HCT116 (cell line): ENCODE results near the gene PRPF38A. TPM values are rescaled to one million over a fixed set of nuclear protein-coding genes. Genes with fewer than 3 reads are reported as not detected.

ENCODE experiments used
- ATAC-seq: fragments of 200-7000 bp; cut with Tn5 transposase; 2 replicates; pipeline ENCODE4 v1.9.1; 2020; ENCODE audit warnings: mild to moderate bottlenecking, moderate library complexity
- BruUV-seq: library from RNA; stranded (reverse); fragments of 400-500 nt; replicated peaks from 2 replicates; lab custom pipeline; 2021; lab: Mats Ljungman, UMichigan
- CTCF ChIA-PET: fragments of 300-600 bp; sonication (Branson Sonifier 250); formaldehyde crosslinking; loops from one replicate; lab custom pipeline; 2021; ENCODE audit warnings: antibody characterized with exemption; lab: Charles Lee
- POLR2A ChIA-PET: fragments of 300-600, 350-600 bp; sonication (Branson Sonifier 250); formaldehyde crosslinking; loops from one replicate; lab custom pipeline; 2021; ENCODE audit warnings: antibody characterized with exemption; lab: Charles Lee
- RAD21 ChIA-PET, 2 experiments: fragments of 300-600 bp; sonication (Branson Sonifier 250); formaldehyde crosslinking; loops; one replicate each; lab custom pipeline; 2023; ENCODE audit warnings: low total read pairs in 2 of 2; ENCODE audit not compliant: uncharacterized antibody in 2 of 2, unreplicated experiment in 2 of 2, low non-redundant PET in 1 of 2; lab: Charles Lee
- DNase-seq: peaks from one replicate; pipeline ENCODE4 v3.0.0-alpha.2; 2010; ENCODE audit warnings: low read depth, low spot score
- H2AFZ ChIP-seq: fragments of 200-600 bp; shearing (Covaris generic), sonication (generic); 2 replicates; pipeline ENCODE4 v1.6.1; 2017; ENCODE audit warnings: low read depth, mixed run types, mixed read lengths, antibody characterized with exemption, low read length; ENCODE audit not compliant: poor library complexity, severe bottlenecking
- H3K27ac ChIP-seq: 2 replicates; pipeline ENCODE4 v1.5.1; 2012; ENCODE audit warnings: low read depth, low read length
- H3K27me3 ChIP-seq: fragments of 200-600 bp; sonication (generic); 2 replicates; pipeline ENCODE4 v1.6.1; 2016; ENCODE audit warnings: mixed run types, low read length, mixed read lengths; ENCODE audit not compliant: insufficient read depth
- H3K36me3 ChIP-seq, 2 experiments: fragments of 200-500 bp in 1 of 2; fragments of 200-600 bp in 1 of 2; sonication (Bioruptor generic) in 1 of 2; sonication (generic) in 1 of 2; 2 replicates each; pipeline versions ENCODE4 v1.5.1 to v1.6.1; 2014 to 2016; ENCODE audit warnings: low read length in 2 of 2, inconsistent platforms in 1 of 2, mixed read lengths in 1 of 2, mixed run types in 1 of 2; ENCODE audit not compliant: insufficient read depth in 2 of 2, control insufficient read depth in 1 of 2
- H3K4me1 ChIP-seq, 2 experiments: fragments of 200-600 bp in 1 of 2; sonication (generic) in 1 of 2; 2 replicates each; pipeline versions ENCODE4 v1.5.1 to v1.6.1; 2012 to 2017; ENCODE audit warnings: low read length in 2 of 2, inconsistent platforms in 1 of 2, mild to moderate bottlenecking in 1 of 2, mixed read lengths in 1 of 2, mixed run types in 1 of 2, moderate library complexity in 1 of 2; ENCODE audit not compliant: insufficient read depth in 2 of 2, control insufficient read depth in 1 of 2
- H3K4me2 ChIP-seq: fragments of 200-600 bp; sonication (generic); 2 replicates; pipeline ENCODE4 v1.6.1; 2017; ENCODE audit warnings: mixed run types, low read length, mixed read lengths
- H3K4me3 ChIP-seq, 2 experiments: fragments of 200-600 bp in 1 of 2; sonication (generic) in 1 of 2; replicated peaks in 1 of 2; 2 replicates each; pipeline ENCODE4 v1.5.1; 2011 to 2016; ENCODE audit warnings: low read length in 2 of 2, control low read depth in 1 of 2, low read depth in 1 of 2, mild to moderate bottlenecking in 1 of 2, mixed read lengths in 1 of 2, mixed run types in 1 of 2
- H3K79me2 ChIP-seq: fragments of 200-600 bp; sonication (generic); 2 replicates; pipeline ENCODE4 v1.6.1; 2017; ENCODE audit warnings: mild to moderate bottlenecking, mixed run types, low read length, moderate library complexity, mixed read lengths; ENCODE audit not compliant: insufficient read depth
- H3K9ac ChIP-seq: fragments of 200-600 bp; sonication (generic); 2 replicates; pipeline ENCODE4 v1.6.1; 2016; ENCODE audit warnings: low read length, mixed read lengths
- H3K9me2 ChIP-seq: fragments of 200-600 bp; sonication (generic), shearing (Covaris generic); 2 replicates; pipeline ENCODE4 v1.6.1; 2017; ENCODE audit warnings: mixed run types, mild to moderate bottlenecking, moderate library complexity; ENCODE audit not compliant: insufficient read depth
- H3K9me3 ChIP-seq, 2 experiments: fragments of 200-500 bp in 1 of 2; fragments of 200-600 bp in 1 of 2; sonication (Bioruptor generic) in 1 of 2; sonication (generic) in 1 of 2; 2 replicates each; pipeline ENCODE4 v1.6.1; 2014 to 2017; ENCODE audit warnings: low read length in 2 of 2, mixed read lengths in 2 of 2, inconsistent platforms in 1 of 2, low read depth in 1 of 2, mild to moderate bottlenecking in 1 of 2, mixed run types in 1 of 2, moderate library complexity in 1 of 2; ENCODE audit not compliant: control insufficient read depth in 1 of 2, insufficient read depth in 1 of 2
- H4K20me1 ChIP-seq: fragments of 200-600 bp; sonication (generic), shearing (Covaris generic); 2 replicates; pipeline ENCODE4 v1.6.1; 2017; ENCODE audit warnings: mixed run types, mild to moderate bottlenecking, moderate library complexity; ENCODE audit not compliant: insufficient read depth
- CEBPB ChIP-seq: IDR thresholded peaks from 2 replicates; pipeline ENCODE4 v1.6.1; 2012; ENCODE audit warnings: low read depth
- EZH2phosphoT487 ChIP-seq: fragments of 200-600 bp; IDR thresholded peaks from 2 replicates; pipeline ENCODE4 v1.6.1; 2018; ENCODE audit warnings: antibody characterized with exemption, borderline replicate concordance
- JUND ChIP-seq: IDR thresholded peaks from 2 replicates; pipeline ENCODE4 v1.6.1; 2012
- POLR2AphosphoS5 ChIP-seq: IDR thresholded peaks from 2 replicates; pipeline ENCODE4 v1.6.1; 2011; ENCODE audit warnings: mild to moderate bottlenecking, low read depth, low read length, moderate library complexity
- SRF ChIP-seq: IDR thresholded peaks from 2 replicates; pipeline ENCODE4 v1.6.1; 2012; ENCODE audit warnings: low read depth
- ZFX ChIP-seq: fragments of 450-650 bp; IDR thresholded peaks from 2 replicates; pipeline ENCODE4 v1.6.1; 2017
- intact Hi-C: fragments of 100-400 bp; cut with micrococcal nuclease; formaldehyde crosslinking; loops from 2 replicates; pipeline ENCODE4 v1.10.0; 2022
- total RNA-seq: library from RNA; stranded (reverse); gene quantifications from one replicate; pipeline ENCODE4 v1.2.1, GENCODE V29; 2021; ENCODE audit not compliant: unreplicated experiment
- TF ChIP-seq, protein P1 (sequence below): IDR thresholded peaks from 2 replicates; pipeline ENCODE4 v1.6.1; 2012; ENCODE audit warnings: low read depth

The PRPF38A gene
- total RNA-seq, 1 experiment from 2014 or later: 50.2 TPM

DNA sequence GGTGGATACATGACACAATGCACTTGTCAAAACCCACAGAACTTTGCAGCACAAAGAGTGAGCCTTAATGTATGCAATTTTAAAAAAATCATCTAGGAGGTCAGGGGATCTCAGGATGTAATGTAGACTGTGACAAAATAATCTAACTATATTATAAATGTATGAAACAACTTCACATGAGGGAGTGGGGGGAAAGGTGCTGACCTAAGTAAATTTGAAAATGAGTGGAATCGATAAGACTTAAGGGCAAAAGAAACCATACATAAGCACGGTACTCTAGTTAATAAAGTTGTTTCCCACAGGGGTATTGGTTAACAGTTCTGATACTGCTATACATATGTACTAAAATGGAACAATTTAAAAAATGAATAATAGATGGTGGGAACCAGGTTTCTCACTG is 64.7 kb downstream of the PRPF38A start:
- Histone ChIP-seq H3K9ac (no peak overlapping the region), H4K20me1 (no peaks in the 10 kb centered on the region), H3K36me3 (peaks cover 0 to 4% of the 10 kb centered on the region in 2 experiments; a peak in 1 of 4 replicates), H3K9me3 (no peaks in the 10 kb centered on the region), H3K4me2 (no peak overlapping the region), H3K9me2 (no peaks in the 10 kb centered on the region), H3K79me2 (no peaks in the 10 kb centered on the region; the same call in 1 of the 2 replicates), H3K27me3 (no peaks in the 10 kb centered on the region), H3K4me3 (no peak overlapping the region), H3K27ac (no peak overlapping the region), H2AFZ (no peak overlapping the region), H3K4me1 (no peaks in the 10 kb centered on the region)
- ATAC-seq (no peak), DNase-seq (no peak)
- intact Hi-C loops: no loop called here
- no TSS peak for BruUV-seq
- ChIA-PET POLR2A (no interaction called here), RAD21 (no interaction called here), CTCF (no interaction called here)
- TF ChIP-seq ZFX (no peak), POLR2AphosphoS5 (no peak), EZH2phosphoT487 (no peak), SRF (no peak), CEBPB (no peak), JUND (no peak)
- TF ChIP-seq, protein P1, sequence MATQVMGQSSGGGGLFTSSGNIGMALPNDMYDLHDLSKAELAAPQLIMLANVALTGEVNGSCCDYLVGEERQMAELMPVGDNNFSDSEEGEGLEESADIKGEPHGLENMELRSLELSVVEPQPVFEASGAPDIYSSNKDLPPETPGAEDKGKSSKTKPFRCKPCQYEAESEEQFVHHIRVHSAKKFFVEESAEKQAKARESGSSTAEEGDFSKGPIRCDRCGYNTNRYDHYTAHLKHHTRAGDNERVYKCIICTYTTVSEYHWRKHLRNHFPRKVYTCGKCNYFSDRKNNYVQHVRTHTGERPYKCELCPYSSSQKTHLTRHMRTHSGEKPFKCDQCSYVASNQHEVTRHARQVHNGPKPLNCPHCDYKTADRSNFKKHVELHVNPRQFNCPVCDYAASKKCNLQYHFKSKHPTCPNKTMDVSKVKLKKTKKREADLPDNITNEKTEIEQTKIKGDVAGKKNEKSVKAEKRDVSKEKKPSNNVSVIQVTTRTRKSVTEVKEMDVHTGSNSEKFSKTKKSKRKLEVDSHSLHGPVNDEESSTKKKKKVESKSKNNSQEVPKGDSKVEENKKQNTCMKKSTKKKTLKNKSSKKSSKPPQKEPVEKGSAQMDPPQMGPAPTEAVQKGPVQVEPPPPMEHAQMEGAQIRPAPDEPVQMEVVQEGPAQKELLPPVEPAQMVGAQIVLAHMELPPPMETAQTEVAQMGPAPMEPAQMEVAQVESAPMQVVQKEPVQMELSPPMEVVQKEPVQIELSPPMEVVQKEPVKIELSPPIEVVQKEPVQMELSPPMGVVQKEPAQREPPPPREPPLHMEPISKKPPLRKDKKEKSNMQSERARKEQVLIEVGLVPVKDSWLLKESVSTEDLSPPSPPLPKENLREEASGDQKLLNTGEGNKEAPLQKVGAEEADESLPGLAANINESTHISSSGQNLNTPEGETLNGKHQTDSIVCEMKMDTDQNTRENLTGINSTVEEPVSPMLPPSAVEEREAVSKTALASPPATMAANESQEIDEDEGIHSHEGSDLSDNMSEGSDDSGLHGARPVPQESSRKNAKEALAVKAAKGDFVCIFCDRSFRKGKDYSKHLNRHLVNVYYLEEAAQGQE: no peak

Other genes starting within 250 kb of the PRPF38A start
- gene CC2D1B, start 38.4 kb upstream of the PRPF38A start, total RNA-seq: 20.4 TPM
- gene ORC1, start 179 bp upstream of the PRPF38A start, total RNA-seq: 25.6 TPM
- gene TUT4, start 148.5 kb downstream of the PRPF38A start, total RNA-seq: 50.0 TPM
- not detected for gene GPX7, start 197.8 kb downstream of the PRPF38A start, total RNA-seq
- not detected for gene SHISAL2A, start 228.6 kb downstream of the PRPF38A start, total RNA-seq